Smooth muscle cell (in vitro differentiated cells): Measurements from ENCODE around the gene PPM1D. TPM values are rescaled to one million over a fixed set of nuclear protein-coding genes. Genes with fewer than 3 reads are reported as not detected.

Experiments used
- DNase-seq: peaks from one replicate; lab custom pipeline; 2025; ENCODE audit not compliant: unreplicated experiment; lab: John Stamatoyannopoulos, UW
- H2AFZ ChIP-seq: fragments of 200-600 bp; sonication (generic); 2 replicates; pipeline ENCODE4 v1.6.0; 2016; ENCODE audit warnings: antibody characterized with exemption, low read depth, mild to moderate bottlenecking
- H3F3A ChIP-seq: fragments of 200-600 bp; sonication (generic); 2 replicates; pipeline ENCODE4 v1.6.0; 2017; ENCODE audit warnings: antibody characterized with exemption, low read depth
- H3K27ac ChIP-seq: fragments of 200-600 bp; sonication (generic); 2 replicates; pipeline ENCODE4 v1.5.1; 2016; ENCODE audit warnings: low read depth, mild to moderate bottlenecking
- H3K27me3 ChIP-seq: fragments of 200-600 bp; sonication (generic); 2 replicates; pipeline ENCODE4 v1.6.1; 2016; ENCODE audit warnings: low read depth, mild to moderate bottlenecking
- H3K36me3 ChIP-seq: fragments of 200-600 bp; sonication (generic); 2 replicates; pipeline ENCODE4 v1.5.1; 2016; ENCODE audit warnings: low read depth
- H3K4me1 ChIP-seq: fragments of 200-600 bp; sonication (generic); 2 replicates; pipeline ENCODE4 v1.5.1; 2016; ENCODE audit warnings: low read depth
- H3K4me2 ChIP-seq: fragments of 200-600 bp; sonication (generic); 2 replicates; pipeline ENCODE4 v1.6.0; 2016; ENCODE audit warnings: mild to moderate bottlenecking
- H3K4me3 ChIP-seq: fragments of 200-600 bp; sonication (generic); 2 replicates; pipeline ENCODE4 v1.5.1; 2016; ENCODE audit warnings: mild to moderate bottlenecking
- H3K79me2 ChIP-seq: fragments of 200-600 bp; sonication (generic); 2 replicates; pipeline ENCODE4 v1.6.0; 2016; ENCODE audit warnings: low read depth, mild to moderate bottlenecking
- H3K9ac ChIP-seq: fragments of 200-600 bp; sonication (generic); 2 replicates; pipeline ENCODE4 v1.6.0; 2016; ENCODE audit warnings: low read depth
- H3K9me3 ChIP-seq: fragments of 200-600 bp; sonication (generic); replicated peaks from 2 replicates; pipeline ENCODE4 v1.5.1; 2016; ENCODE audit warnings: low read depth
- H4K20me1 ChIP-seq: fragments of 200-600 bp; sonication (generic); 2 replicates; pipeline ENCODE4 v1.6.0; 2016; ENCODE audit warnings: low read depth
- WGBS: methylation state at CpG from one replicate; pipeline ENCODE4 v1.1.7; 2016; ENCODE audit warnings: low lambda C conversion rate; 5-methylcytosine and 5-hydroxymethylcytosine counted together
- polyA plus RNA-seq: library from polyadenylated mRNA; unstranded; fragments of >200 nt; fragmentation: Nextera tagmentation; extraction: Ambion mirVana; gene quantifications from 2 replicates; pipeline ENCODE4 v1.2.1, GENCODE V29; 2016
- total RNA-seq: library from RNA; depleted of rRNA; stranded (reverse); fragments of >200 nt; gene quantifications from 2 replicates; pipeline ENCODE4 v1.2.3, GENCODE V29; 2014
- TF ChIP-seq, protein P1 (sequence below): fragments of 200-600 bp; sonication (generic); IDR thresholded peaks from 2 replicates; pipeline ENCODE4 v1.5.1; 2017; ENCODE audit warnings: borderline replicate concordance, mild to moderate bottlenecking, antibody characterized with exemption; ENCODE audit not compliant: insufficient read depth, poor library complexity, severe bottlenecking

The PPM1D gene
- total and polyA plus RNA-seq, 2 experiments from 2014 or later = 10.0 to 12.9 TPM

- H3K27me3 ChIP-seq = no peaks in the 10 kb centered on the region
- 3% methylated on average over 17 of the region's 17 CpGs for WGBS
- H3K4me2 ChIP-seq = peak overlapping the region; percentile 98
- H3K4me3 ChIP-seq = peak overlapping the region; percentile 67
- peak overlapping the region; percentile 89 for H3K9ac ChIP-seq
- peaks cover 39% of the 10 kb centered on the region for H3K79me2 ChIP-seq
- peaks cover 6% of the 10 kb centered on the region for H3K4me1 ChIP-seq
- peak overlapping the region; percentile 99 for H2AFZ ChIP-seq
- no peak for DNase-seq
- H4K20me1 ChIP-seq = peaks cover 35% of the 10 kb centered on the region
- no peaks in the 10 kb centered on the region for H3K36me3 ChIP-seq
- peak overlapping the region; percentile 90 for H3K27ac ChIP-seq
- no peaks in the 10 kb centered on the region for H3F3A ChIP-seq
- H3K9me3 ChIP-seq = no peaks in the 10 kb centered on the region
- TF ChIP-seq, protein P1, sequence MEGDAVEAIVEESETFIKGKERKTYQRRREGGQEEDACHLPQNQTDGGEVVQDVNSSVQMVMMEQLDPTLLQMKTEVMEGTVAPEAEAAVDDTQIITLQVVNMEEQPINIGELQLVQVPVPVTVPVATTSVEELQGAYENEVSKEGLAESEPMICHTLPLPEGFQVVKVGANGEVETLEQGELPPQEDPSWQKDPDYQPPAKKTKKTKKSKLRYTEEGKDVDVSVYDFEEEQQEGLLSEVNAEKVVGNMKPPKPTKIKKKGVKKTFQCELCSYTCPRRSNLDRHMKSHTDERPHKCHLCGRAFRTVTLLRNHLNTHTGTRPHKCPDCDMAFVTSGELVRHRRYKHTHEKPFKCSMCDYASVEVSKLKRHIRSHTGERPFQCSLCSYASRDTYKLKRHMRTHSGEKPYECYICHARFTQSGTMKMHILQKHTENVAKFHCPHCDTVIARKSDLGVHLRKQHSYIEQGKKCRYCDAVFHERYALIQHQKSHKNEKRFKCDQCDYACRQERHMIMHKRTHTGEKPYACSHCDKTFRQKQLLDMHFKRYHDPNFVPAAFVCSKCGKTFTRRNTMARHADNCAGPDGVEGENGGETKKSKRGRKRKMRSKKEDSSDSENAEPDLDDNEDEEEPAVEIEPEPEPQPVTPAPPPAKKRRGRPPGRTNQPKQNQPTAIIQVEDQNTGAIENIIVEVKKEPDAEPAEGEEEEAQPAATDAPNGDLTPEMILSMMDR = no peak
Measured at GRCh38 chr17:60599220-60599619, 773 bp upstream of the PPM1D start.

DNA sequence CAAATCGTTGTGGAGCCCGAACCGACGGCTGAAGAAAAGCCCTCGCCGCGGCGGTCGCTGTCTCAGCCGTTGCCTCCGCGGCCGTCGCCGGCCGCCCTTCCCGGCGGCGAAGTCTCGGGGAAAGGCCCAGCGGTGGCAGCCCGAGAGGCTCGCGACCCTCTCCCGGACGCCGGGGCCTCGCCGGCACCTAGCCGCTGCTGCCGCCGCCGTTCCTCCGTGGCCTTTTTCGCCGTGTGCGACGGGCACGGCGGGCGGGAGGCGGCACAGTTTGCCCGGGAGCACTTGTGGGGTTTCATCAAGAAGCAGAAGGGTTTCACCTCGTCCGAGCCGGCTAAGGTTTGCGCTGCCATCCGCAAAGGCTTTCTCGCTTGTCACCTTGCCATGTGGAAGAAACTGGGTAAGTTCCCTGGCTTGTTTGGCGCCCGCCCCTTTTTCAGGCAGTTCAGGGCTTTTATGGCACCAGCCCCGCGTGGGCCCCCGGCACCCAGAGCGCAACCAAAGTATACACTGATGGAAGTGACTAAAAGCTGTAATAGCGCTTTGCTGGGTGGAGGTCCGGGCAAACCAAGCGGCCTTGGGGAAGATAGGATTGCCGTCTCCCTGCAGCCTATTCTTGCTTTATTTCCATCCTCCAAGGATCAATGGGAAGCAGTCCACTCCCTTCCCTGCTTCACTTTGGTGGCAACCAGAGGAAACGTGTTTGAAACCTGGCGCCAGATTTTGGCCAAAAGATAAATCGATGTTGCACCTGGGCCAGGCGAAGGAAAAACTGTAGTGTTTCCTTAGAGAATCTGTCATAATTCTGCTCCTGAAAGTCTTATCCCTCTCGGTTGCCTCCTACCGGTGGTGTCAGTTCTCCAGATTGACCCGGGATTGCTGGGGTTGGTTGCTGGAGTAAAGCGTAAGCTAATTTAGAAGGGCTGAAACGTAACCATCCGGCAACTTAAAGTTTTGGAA, 775 bp downstream of the PPM1D start:
- Histone ChIP-seq H3K4me3 (peak overlapping the region; percentile 67), H3K27ac (peak overlapping the region; percentile 90), H4K20me1 (peaks cover 50% of the 10 kb centered on the region), H3K79me2 (peaks cover 55% of the 10 kb centered on the region), H3F3A (no peaks in the 10 kb centered on the region), H3K27me3 (no peaks in the 10 kb centered on the region), H3K9ac (peak overlapping the region; percentile 95), H3K4me2 (peak overlapping the region; percentile 89), H3K4me1 (peaks cover 6% of the 10 kb centered on the region), H2AFZ (peak overlapping the region; percentile 84), H3K36me3 (no peaks in the 10 kb centered on the region), H3K9me3 (no peaks in the 10 kb centered on the region)
- under 1% methylated on average over 67 of the region's 69 CpGs for WGBS
- TF ChIP-seq, protein P1 = peak; percentile 70
- DNase-seq = peak; percentile 56

DNA sequence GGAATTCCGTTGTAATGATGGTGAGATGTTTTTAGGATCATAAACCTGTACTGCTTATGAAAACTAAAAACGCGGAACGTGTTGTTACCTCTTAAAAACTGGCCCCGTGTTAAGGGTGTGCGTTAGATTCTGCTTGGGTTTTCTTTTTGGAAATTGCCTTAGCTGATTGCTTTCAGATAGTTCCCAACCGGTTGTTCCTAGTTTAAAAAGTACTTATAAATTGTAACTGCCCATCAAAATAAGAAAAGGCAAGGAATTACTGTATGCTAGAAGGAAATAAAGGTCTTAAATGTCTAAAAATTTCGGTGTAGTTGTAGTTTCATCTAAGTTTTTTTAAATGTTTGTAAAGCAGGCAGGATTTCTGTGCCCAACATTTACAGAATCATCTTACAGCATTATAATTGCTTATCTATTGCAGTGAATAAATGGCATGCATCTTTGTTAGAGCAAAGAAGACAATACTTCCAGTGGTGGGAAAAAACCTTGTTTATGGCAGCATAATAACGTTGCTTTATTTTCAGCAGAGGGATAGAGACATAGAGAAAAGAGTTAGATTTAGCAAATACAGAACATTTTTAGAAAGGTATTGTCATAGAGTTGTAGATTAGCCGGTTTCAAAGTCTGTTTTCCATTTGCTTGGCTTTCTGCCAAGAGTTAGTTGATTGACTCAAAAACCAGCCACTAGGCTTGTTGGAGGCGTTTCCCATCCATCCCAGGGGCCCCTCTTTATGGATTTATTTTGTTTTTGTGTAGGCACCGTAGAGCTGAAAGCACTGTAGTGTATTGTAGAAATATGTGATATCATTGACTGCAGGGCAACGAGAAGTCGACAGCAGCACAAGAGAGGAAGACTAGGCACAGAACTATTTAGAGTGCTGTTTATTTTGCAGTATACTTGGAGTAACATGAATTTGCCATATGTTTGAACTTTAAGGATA, 1.7 kb downstream of the PPM1D start:
- Histone ChIP-seq H3F3A (no peaks in the 10 kb centered on the region), H3K4me2 (peak overlapping the region; percentile 89), H3K4me1 (peaks cover 6% of the 10 kb centered on the region), H3K9me3 (no peaks in the 10 kb centered on the region), H3K79me2 (peaks cover 64% of the 10 kb centered on the region), H2AFZ (peak overlapping the region; percentile 6), H4K20me1 (peaks cover 60% of the 10 kb centered on the region), H3K36me3 (no peaks in the 10 kb centered on the region), H3K4me3 (peak overlapping the region; percentile 67), H3K9ac (peak overlapping the region; percentile 52), H3K27ac (peak overlapping the region; percentile 50), H3K27me3 (no peaks in the 10 kb centered on the region)
- TF ChIP-seq, protein P1 = no peak
- DNase-seq = no peak
- WGBS = 1% methylated on average over 14 of the region's 14 CpGs
